ENCODE data around the gene OR13G1.

GRCh38 chr1:247679639-247680038 is at the start of gene OR13G1:
- TF ChIP-seq POLR2A (IDR thresholded peaks at IDR 0.05; ENCODE audit: extremely low read depth, insufficient read length) (no peak), CTCF (IDR thresholded peaks at IDR 0.05; ENCODE audit: low read depth, low read length) (no peak), MAX (IDR thresholded peaks at IDR 0.05; ENCODE audit: low read depth, low read length) (no peak), MYC (IDR thresholded peaks at IDR 0.05; ENCODE audit: low read depth, low read length) (no peak)

All from NB4 (cell line).